ENCODE results near the gene SLC27A1. TPM values are rescaled to one million over a fixed set of nuclear protein-coding genes. Genes with fewer than 3 reads are reported as not detected.

The SLC27A1 gene
- total and polyA plus RNA-seq, 9 of the 15 experiments (the other 6 are each of a cell fraction or from before 2014, with no cell fraction given), result 0.06 to 3.0 (median 1.1) TPM

DNA sequence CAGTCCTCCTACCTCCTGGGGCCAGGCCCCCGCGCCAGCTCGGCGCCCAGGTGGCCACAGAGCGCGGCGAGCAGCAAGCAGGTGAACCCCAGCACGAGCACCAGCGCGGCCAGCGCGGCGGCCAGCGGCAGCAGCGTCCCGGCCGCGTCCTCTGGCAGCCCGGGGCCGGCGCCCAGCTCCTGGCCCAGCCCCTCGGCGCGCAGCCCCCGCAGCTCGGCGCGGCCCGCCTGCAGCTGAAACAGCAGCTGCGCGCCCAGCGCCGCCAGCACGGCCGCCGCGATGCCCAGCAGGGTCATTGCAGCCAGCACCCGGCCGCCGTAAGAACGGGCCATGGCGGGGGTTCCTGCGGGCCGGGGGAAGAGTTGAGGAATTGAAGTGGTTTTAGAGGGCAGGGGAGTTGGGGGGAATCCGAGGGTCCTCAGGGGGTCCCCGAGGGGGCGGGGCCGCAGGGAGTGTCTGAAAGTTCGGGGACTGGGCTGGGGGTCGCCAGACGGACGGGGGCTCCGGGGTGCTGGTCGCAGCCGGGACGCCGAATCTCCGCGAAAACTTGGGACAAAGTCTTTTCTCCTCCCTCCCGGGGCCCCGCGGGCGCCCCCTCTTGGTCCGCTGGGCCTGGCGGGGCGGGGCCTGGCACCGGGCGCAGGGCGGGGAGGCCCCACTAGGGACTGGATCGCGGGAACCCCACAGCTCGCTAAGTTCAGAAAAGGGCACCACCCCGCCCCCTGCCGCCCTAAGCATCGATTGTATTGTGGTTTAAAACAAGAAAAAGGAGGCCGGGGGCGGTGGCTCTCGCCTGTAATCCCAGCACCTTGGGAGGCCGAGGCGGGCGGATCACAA is 22.0 kb upstream of the SLC27A1 start, which contains the start of gene TMEM221 (continued):
- TF ChIP-seq, protein P1, sequence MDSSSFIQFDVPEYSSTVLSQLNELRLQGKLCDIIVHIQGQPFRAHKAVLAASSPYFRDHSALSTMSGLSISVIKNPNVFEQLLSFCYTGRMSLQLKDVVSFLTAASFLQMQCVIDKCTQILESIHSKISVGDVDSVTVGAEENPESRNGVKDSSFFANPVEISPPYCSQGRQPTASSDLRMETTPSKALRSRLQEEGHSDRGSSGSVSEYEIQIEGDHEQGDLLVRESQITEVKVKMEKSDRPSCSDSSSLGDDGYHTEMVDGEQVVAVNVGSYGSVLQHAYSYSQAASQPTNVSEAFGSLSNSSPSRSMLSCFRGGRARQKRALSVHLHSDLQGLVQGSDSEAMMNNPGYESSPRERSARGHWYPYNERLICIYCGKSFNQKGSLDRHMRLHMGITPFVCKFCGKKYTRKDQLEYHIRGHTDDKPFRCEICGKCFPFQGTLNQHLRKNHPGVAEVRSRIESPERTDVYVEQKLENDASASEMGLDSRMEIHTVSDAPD (CRISPR knock-in tag; IDR thresholded peaks at IDR 0.05), result no peak
- TF ChIP-seq ZNF764 (CRISPR knock-in tag; IDR thresholded peaks at IDR 0.05; ENCODE audit: low read depth), result no peak
- no peak for TF ChIP-seq CSDE1 (IDR thresholded peaks at IDR 0.05)
- TF ChIP-seq GATAD2B (IDR thresholded peaks at IDR 0.05; ENCODE audit: borderline replicate concordance), result peak; percentile 7; the same call in 1 of the 2 replicates
- peak; percentile 62; the same call in 1 of the 2 replicates for TF ChIP-seq MTA1 (IDR thresholded peaks at IDR 0.05; ENCODE audit: borderline replicate concordance)
- TF ChIP-seq ZNF445 (CRISPR knock-in tag; IDR thresholded peaks at IDR 0.05; ENCODE audit: low read depth), result no peak
- no peak for TF ChIP-seq NEUROD1 (IDR thresholded peaks at IDR 0.05; ENCODE audit: borderline replicate concordance, low read depth, low read length, partially characterized antibody)
- TF ChIP-seq RB1 (IDR thresholded peaks at IDR 0.05; ENCODE audit: low read depth), result peak; percentile 29; the same call in 1 of the 2 replicates
- TF ChIP-seq, protein P2, sequence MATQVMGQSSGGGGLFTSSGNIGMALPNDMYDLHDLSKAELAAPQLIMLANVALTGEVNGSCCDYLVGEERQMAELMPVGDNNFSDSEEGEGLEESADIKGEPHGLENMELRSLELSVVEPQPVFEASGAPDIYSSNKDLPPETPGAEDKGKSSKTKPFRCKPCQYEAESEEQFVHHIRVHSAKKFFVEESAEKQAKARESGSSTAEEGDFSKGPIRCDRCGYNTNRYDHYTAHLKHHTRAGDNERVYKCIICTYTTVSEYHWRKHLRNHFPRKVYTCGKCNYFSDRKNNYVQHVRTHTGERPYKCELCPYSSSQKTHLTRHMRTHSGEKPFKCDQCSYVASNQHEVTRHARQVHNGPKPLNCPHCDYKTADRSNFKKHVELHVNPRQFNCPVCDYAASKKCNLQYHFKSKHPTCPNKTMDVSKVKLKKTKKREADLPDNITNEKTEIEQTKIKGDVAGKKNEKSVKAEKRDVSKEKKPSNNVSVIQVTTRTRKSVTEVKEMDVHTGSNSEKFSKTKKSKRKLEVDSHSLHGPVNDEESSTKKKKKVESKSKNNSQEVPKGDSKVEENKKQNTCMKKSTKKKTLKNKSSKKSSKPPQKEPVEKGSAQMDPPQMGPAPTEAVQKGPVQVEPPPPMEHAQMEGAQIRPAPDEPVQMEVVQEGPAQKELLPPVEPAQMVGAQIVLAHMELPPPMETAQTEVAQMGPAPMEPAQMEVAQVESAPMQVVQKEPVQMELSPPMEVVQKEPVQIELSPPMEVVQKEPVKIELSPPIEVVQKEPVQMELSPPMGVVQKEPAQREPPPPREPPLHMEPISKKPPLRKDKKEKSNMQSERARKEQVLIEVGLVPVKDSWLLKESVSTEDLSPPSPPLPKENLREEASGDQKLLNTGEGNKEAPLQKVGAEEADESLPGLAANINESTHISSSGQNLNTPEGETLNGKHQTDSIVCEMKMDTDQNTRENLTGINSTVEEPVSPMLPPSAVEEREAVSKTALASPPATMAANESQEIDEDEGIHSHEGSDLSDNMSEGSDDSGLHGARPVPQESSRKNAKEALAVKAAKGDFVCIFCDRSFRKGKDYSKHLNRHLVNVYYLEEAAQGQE (IDR thresholded peaks at IDR 0.05; ENCODE audit: borderline replicate concordance), result peak; percentile 11; the same call in 1 of the 2 replicates
- TF ChIP-seq, protein P2 (CRISPR knock-in tag; IDR thresholded peaks at IDR 0.05; ENCODE audit: low read depth), result no peak
- no peak for TF ChIP-seq TCF7 (IDR thresholded peaks at IDR 0.05; ENCODE audit: borderline replicate concordance)
- peak; percentile 52 to 90; a peak in 3 of 4 replicates for TF ChIP-seq MAZ (CRISPR knock-in tag; conservative IDR thresholded peaks at IDR 0.05 in 1 of 2, IDR thresholded peaks at IDR 0.05 in 1 of 2)
- 0 out of 4 replicates have a peak, but pooled peaks of 1 of the 2 experiments have one; percentile 36 for TF ChIP-seq HDAC1 (IDR thresholded peaks at IDR 0.05)
- 0 out of 2 replicates have a peak, but pooled peaks have one; percentile 18 for TF ChIP-seq E4F1 (CRISPR knock-in tag; IDR thresholded peaks at IDR 0.05; ENCODE audit: borderline replicate concordance)
- TF ChIP-seq NRF1 (conservative IDR thresholded peaks at IDR 0.05 in 1 of 2, IDR thresholded peaks at IDR 0.05 in 1 of 2), result no peak; a peak in 1 of 4 replicates
